Nephron progenitor cell (in vitro differentiated cells): ENCODE measurements around the gene RTP5.
"Not testable (repeated sequence)": the region's sequence is repeated elsewhere in the genome, so short reads cannot be mapped to it uniquely, and the experiment has no call there.

Source experiments
- DNase-seq: peaks from one replicate; pipeline ENCODE4 v3.0.0; 2021
- H3K27ac Mint-ChIP-seq: 2 replicates; pipeline ENCODE4 v1.8.0; 2021; ENCODE audit warnings: mild to moderate bottlenecking, moderate library complexity, mixed read lengths
- H3K27me3 Mint-ChIP-seq: 2 replicates; pipeline ENCODE4 v1.8.0; 2021; ENCODE audit warnings: mild to moderate bottlenecking, low read depth, mixed read lengths; ENCODE audit not compliant: poor library complexity
- H3K36me3 Mint-ChIP-seq: 2 replicates; pipeline ENCODE4 v1.8.0; 2021; ENCODE audit warnings: low read depth, mixed read lengths
- H3K4me1 Mint-ChIP-seq: 2 replicates; pipeline ENCODE4 v1.8.0; 2021; ENCODE audit warnings: mixed read lengths
- H3K4me3 Mint-ChIP-seq: 2 replicates; pipeline ENCODE4 v1.8.0; 2021; ENCODE audit warnings: mild to moderate bottlenecking, moderate library complexity, mixed read lengths
- H3K9me3 Mint-ChIP-seq: 2 replicates; pipeline ENCODE4 v1.8.0; 2021; ENCODE audit warnings: mild to moderate bottlenecking, moderate library complexity, mixed read lengths
- CTCF ChIP-seq: fragments of 200-600 bp; sonication (generic); IDR thresholded peaks from 2 replicates; pipeline ENCODE4 v1.5.0; 2021; ENCODE audit warnings: antibody characterized with exemption

Gene RTP5

GRCh38 chr2:241869087-241869961 is at the start of gene RTP5:
Gene RTP5, plus strand, starts transcription at chr2:241869729. Its CDS starts 28 bp downstream, at chr2:241869757.
- H3K27ac Mint-ChIP-seq = no peak within 1 kb of the TSS
- H3K4me3 Mint-ChIP-seq = no peak within 1 kb of the TSS
- H3K36me3 Mint-ChIP-seq = no peaks in the 10 kb centered on the region
- DNase-seq = no peak
- no peak for TF ChIP-seq CTCF
- peaks cover 21% of the 10 kb centered on the region for H3K27me3 Mint-ChIP-seq
- H3K9me3 Mint-ChIP-seq = peaks cover 17% of the 10 kb centered on the region
- H3K4me1 Mint-ChIP-seq = peaks cover 23% of the 10 kb centered on the region

DNA sequence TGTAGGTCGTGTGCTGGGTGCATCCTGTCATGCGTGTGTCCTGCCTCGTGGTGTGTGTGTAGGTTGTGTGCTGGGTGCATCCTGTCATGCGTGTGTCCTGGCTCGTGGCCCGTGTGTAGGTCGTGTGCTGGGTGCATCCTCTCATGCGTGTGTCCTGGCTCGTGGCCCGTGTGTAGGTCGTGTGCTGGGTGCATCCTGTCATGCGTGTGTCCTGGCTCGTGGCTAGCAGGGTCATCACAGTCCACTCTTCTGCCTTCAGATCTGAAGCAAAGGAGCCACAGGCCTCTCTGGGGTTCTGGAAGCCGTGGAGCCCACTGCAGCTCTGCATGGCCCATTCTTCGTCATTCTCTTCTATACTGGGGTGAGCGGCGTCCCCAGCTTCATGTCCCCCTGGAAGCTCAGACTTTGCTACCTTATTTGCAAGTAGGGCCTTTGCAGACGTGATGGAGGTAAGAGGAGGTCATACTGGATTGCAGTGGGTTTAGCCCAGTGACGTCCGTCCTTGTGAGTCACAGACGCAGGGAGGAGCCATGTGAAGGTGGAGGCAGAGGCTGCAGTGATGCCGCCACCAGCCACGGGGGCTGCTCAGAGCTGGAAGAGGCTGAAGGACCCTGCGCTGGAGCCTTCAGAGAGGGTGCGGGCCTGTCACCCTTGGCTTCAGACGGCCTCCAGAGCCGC is 49.4 kb upstream of the RTP5 start:
- H3K27ac Mint-ChIP-seq = peak overlapping the region; percentile 41
- H3K4me1 Mint-ChIP-seq = peaks cover 40% of the 10 kb centered on the region
- H3K36me3 Mint-ChIP-seq, DNase-seq, H3K4me3 Mint-ChIP-seq: not testable (repeated sequence)
- H3K27me3 Mint-ChIP-seq = peaks cover 20% of the 10 kb centered on the region
- peaks cover 23% of the 10 kb centered on the region for H3K9me3 Mint-ChIP-seq

DNA sequence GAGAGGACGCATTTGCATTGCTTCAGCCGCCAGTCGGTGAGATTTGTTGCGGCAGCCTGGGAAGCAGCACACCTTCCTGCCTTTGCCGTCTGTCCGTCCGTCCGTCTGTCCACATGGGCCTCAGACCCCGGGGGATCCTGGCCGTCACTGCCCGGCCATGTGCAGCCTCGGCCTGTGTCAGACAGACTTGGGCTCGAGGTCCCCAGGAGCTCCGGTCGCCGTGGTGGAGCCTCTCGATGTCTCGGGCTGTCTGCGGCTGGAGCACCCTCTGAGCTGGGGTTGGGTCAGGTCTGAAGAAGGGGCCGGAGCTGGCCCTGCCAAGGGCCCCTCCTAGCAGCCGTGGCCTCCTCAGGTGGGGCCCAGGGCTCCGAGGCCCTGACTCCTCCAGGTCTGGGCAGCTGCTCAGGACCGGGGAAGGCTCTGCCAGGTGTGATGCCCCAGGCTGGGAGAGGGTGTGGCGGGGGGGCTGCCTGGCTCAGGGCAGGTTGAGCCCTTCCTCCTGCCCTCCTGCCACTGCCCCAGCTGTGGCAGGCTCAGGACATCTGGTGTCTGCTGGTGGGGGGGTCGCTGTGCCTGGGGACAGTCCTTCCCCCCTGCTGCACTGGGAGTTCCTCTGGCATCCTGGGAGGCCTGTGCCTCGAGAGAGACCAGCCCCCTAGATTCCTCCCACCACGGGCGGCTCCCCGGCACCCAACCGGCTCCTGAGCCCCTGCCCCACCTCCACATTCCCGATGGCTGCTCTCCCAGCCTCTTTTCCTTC is 48.7 kb upstream of the RTP5 start:
- peaks cover 5% of the 10 kb centered on the region for H3K36me3 Mint-ChIP-seq
- peaks cover 35% of the 10 kb centered on the region for H3K4me1 Mint-ChIP-seq
- H3K27ac Mint-ChIP-seq = peak overlapping the region; percentile 59
- TF ChIP-seq CTCF = no peak
- H3K27me3 Mint-ChIP-seq = peaks cover 24% of the 10 kb centered on the region
- no peak overlapping the region for H3K4me3 Mint-ChIP-seq
- no peak for DNase-seq
- peaks cover 28% of the 10 kb centered on the region for H3K9me3 Mint-ChIP-seq

DNA sequence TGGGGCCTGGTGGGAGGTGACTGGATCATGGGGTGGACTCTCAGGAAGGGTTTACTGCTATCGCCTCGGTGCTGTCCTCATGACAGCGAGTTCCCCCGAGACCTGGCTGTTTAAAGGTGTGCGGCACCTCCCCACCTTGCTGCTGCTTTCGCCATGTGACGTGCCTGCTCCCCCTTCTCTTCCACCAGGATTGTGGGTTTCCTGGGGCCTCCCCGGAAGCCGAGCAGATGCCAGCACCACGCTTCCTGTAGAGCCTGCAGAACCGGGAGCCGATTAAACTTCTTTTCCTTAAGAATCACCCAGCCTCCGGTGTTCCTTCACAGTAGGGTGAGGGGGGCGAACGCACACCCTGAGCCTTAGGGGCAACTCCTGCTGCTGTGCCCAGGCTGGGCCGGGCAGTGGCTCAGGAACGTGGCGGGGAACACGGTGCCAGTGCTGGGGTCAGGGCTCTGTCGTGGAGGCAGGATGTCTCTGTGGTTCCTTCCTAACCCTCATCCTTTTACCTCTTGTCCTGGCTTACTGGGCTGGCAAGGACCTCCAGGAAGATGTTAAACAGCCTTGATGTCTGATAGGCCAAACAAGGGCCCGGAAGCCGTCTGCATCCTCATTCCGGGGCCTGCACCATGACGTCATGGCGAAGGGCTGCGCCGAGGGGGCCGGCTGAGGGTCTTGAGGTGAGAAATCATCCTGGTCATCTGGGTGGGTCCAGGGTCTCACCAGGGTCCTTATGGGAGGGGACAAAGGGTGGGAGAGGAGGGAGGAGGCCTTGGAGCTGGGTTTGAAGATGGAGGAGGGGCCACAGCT is 47.9 kb upstream of the RTP5 start:
- no peak for DNase-seq
- H3K27ac Mint-ChIP-seq = peak overlapping the region; percentile 59

DNA sequence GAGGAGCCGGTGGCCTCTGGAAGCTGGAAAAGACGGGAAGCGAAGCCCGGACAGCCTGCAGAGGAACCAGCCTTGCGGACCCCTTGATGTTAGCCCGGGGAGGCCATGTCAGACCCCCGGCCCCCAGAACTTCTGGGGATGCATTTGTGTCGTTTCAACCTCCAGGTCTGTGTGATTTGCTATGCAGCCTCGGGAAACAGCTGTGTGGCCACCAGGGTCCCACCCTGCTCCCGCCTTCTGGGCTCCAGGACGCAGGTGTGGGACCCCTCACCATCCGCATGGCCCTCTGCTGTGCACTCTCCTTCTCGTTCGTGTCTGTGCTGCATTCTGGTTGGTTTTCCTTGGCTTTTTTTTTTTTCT is 47.3 kb upstream of the RTP5 start:
- H3K4me3 Mint-ChIP-seq = no peak overlapping the region
- peaks cover 5% of the 10 kb centered on the region for H3K36me3 Mint-ChIP-seq
- peak overlapping the region; percentile 38 for H3K27ac Mint-ChIP-seq
- H3K4me1 Mint-ChIP-seq = peaks cover 35% of the 10 kb centered on the region
- TF ChIP-seq CTCF = no peak
- peaks cover 34% of the 10 kb centered on the region for H3K27me3 Mint-ChIP-seq
- DNase-seq = no peak
- peaks cover 43% of the 10 kb centered on the region for H3K9me3 Mint-ChIP-seq

More for the DNA sequence above, 47.9 kb upstream of the RTP5 start:
- no peak overlapping the region for H3K4me3 Mint-ChIP-seq
- TF ChIP-seq CTCF = no peak
- H3K9me3 Mint-ChIP-seq = peaks cover 37% of the 10 kb centered on the region
- peaks cover 35% of the 10 kb centered on the region for H3K4me1 Mint-ChIP-seq
- H3K36me3 Mint-ChIP-seq = peaks cover 5% of the 10 kb centered on the region
- H3K27me3 Mint-ChIP-seq = peaks cover 33% of the 10 kb centered on the region

DNA sequence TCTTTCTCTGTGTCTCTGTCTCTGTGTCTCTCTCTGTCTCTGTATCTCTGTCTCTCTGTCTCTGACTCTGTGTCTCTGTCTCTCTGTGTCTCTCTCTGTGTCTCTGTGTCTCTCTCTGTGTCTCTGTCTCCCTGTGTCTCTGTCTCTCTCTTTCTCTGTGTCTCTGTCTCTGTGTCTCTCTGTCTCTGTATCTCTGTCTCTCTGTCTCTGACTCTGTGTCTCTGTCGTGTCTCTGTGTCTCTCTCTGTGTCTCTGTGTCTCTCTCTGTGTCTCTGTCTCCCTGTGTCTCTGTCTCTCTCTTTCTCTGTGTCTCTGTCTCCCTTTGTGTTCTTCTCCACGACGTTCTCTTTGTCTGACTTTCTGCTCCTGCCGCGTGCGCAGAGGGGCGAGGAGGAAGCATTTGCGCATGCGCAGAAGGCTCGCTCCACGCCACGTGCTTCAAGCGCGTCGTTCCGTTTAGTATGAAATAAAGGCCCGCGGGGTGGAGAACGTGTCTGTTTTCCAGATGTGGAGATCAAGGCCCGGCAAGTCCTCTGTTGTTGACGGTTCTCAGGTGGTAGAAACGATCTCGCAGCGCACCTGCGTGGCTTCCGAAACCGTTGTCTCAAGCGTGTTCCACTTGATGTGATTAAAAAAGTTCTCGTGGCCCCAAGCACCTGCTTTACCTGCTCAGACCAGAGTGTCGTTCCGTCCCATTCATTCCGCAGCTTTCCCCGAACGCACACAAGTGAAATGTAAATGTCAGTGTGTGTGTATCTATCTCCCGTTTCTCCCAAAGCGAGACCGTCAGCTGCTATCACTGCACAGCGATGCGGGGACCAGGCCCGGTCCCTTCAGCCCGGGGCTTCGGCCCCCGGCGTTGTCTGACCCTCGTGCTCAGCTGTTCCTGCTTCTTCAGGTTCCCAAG is 45.7 kb upstream of the RTP5 start:
- not testable (repeated sequence) for DNase-seq, H3K4me3 Mint-ChIP-seq, H3K36me3 Mint-ChIP-seq
- peaks cover 29% of the 10 kb centered on the region for H3K4me1 Mint-ChIP-seq
- H3K27ac Mint-ChIP-seq = peak overlapping the region; percentile 78
- H3K9me3 Mint-ChIP-seq = peaks cover 55% of the 10 kb centered on the region
- peaks cover 38% of the 10 kb centered on the region for H3K27me3 Mint-ChIP-seq
